ENCODE measurements around the gene CEP128.

The CEP128 gene

DNA sequence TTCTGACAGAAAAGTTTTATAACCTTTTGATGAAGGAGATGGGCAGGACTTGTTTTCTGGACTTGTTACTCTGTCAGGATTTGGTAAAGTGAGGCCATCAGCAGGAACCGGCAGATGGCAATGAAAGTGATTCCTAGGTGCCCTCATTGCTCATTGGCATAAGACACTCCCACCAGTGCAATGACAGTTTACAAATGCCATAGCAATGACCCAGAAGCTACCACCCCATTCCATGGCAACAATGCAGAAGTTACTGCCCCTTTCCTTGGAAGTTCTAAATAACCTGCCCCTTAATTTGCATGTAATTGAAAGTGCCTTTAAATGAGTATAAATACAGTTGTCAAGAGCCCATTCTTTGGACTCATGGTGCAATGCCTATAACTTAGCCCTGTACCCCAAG is 222.6 kb downstream of the CEP128 start:
- H3K9me3 ChIP-seq (ENCODE audit: low read depth, low read length) = no peaks in the 10 kb centered on the region
- no peaks in the 10 kb centered on the region for H3K36me3 ChIP-seq (ENCODE audit: insufficient read depth, low read length)
- no peak overlapping the region for H3K9ac ChIP-seq (ENCODE audit: insufficient read length)
- H3K27ac ChIP-seq = no peak overlapping the region
- H3K4me3 ChIP-seq = no peak overlapping the region
- DNase-seq (ENCODE audit: low read depth, low spot score) = no peak
- TF ChIP-seq FOXP2 (optimal IDR thresholded peaks at IDR 0.05; ENCODE audit: control extremely low read depth, extremely low read length, insufficient read depth) = no peak
- TF ChIP-seq EZH2 (IDR thresholded peaks at IDR 0.05) = no peak
- no peak for TF ChIP-seq POLR2AphosphoS5 (IDR thresholded peaks at IDR 0.05; ENCODE audit: borderline replicate concordance, low read depth, low read length)

DNA sequence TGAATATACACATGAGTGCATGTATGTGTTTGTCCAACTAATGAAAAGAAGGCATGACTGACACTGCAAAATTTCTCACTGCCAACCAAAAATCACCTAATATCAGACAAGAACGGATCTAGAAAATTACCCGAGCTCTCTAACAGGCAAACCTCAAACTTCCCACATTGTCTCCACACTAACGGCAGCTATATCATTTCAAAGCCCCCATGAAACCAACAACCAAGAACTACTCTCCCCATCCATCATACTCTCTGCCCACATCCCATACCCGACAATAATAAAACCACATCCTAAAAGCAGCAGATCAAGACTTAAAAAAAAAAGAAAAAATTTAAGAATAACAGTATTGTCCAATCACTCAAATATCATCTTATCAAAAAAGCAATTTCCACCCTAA is 227.1 kb downstream of the CEP128 start:
- H3K27ac ChIP-seq = no peak overlapping the region
- H3K4me3 ChIP-seq = no peak overlapping the region
- no peak for DNase-seq (ENCODE audit: low read depth, low spot score)
- H3K36me3 ChIP-seq (ENCODE audit: insufficient read depth, low read length) = no peaks in the 10 kb centered on the region
- no peak for TF ChIP-seq POLR2AphosphoS5 (IDR thresholded peaks at IDR 0.05; ENCODE audit: borderline replicate concordance, low read depth, low read length)
- no peak for TF ChIP-seq EZH2 (IDR thresholded peaks at IDR 0.05)
- no peak for TF ChIP-seq FOXP2 (optimal IDR thresholded peaks at IDR 0.05; ENCODE audit: control extremely low read depth, extremely low read length, insufficient read depth)
- H3K9me3 ChIP-seq (ENCODE audit: low read depth, low read length) = no peaks in the 10 kb centered on the region
- H3K9ac ChIP-seq (ENCODE audit: insufficient read length) = no peak overlapping the region

DNA sequence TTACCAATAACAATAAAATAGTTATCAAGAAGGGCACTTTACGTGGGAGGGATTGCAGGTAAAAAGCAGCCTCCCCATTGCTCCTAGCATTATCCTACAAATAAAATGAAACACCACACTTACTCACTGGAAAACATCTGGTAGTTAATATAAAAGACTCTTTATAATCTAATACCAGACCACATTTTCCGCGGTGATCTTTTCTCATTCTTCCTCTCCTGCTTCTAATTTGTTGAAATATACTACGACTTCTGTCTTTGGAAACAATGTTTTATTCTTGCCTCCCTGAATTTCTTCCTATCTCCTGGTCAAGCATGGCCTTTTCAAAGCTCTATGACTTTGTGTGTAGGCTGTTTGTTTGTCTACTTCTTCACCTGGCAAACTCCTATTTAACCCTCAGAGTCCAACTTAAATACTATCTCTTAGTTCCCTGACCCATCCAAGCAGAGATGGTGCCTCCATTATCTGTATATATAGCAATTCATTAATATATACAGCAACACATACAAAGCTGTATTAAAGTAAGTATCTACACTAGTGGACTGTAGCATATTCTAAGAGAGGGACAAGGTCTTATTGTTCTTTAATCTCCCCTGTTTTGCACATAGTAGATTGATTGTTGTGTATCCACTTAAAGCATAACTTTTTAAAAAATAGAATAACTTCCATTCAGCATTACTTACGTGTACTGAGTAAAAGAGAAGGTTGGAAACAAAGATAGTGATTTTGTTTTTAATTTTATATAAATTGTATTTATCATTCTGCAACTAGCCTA is 228.3 kb downstream of the CEP128 start:
- TF ChIP-seq EZH2 (IDR thresholded peaks at IDR 0.05) (no peak), POLR2AphosphoS5 (IDR thresholded peaks at IDR 0.05; ENCODE audit: borderline replicate concordance, low read depth, low read length) (no peak), FOXP2 (optimal IDR thresholded peaks at IDR 0.05; ENCODE audit: control extremely low read depth, extremely low read length, insufficient read depth) (no peak)
- H3K9ac ChIP-seq (ENCODE audit: insufficient read length) = no peak overlapping the region
- no peak overlapping the region for H3K4me3 ChIP-seq
- H3K9me3 ChIP-seq (ENCODE audit: low read depth, low read length) = no peaks in the 10 kb centered on the region
- no peak overlapping the region for H3K27ac ChIP-seq
- no peaks in the 10 kb centered on the region for H3K36me3 ChIP-seq (ENCODE audit: insufficient read depth, low read length)
- DNase-seq (ENCODE audit: low read depth, low spot score) = no peak

DNA sequence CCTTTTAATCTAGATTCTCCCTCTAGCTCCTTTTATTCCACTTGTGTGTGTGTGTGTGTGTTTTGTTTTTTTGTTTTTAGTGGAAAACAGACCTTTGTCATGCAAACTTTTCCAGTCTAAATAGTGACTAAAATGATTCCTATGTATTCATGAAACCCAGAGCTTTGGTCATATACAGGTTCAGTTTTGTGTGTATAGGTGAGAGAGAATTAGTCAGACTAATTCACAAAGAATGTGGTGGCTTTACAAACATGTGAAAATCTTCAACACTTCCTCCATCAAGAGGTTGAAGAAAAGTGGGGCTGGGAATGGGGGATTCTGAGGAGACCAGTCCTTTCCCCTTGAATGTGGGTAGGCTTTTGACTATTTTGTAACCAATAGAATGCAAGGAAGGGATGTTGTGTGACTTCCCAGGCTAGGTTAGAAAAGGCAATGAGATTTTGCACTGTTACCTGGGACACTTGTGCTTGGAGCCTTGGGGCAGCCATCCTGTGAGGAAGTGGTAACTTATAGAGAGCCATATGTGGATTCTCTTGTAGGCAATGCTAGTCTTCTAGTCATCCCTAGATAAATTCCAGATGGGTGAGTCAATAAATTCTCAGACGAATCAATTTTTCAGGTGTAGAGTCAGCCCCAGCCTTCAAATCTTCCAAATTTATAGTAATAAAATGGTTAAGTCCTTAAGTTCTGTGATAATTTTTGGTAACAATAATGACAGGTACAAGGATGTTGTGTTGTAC is 236.1 kb downstream of the CEP128 start:
- no peak overlapping the region for H3K9ac ChIP-seq (ENCODE audit: insufficient read length)
- H3K4me3 ChIP-seq = no peak overlapping the region
- no peaks in the 10 kb centered on the region for H3K9me3 ChIP-seq (ENCODE audit: low read depth, low read length)
- TF ChIP-seq EZH2 (IDR thresholded peaks at IDR 0.05) (no peak), FOXP2 (optimal IDR thresholded peaks at IDR 0.05; ENCODE audit: control extremely low read depth, extremely low read length, insufficient read depth) (no peak), POLR2AphosphoS5 (IDR thresholded peaks at IDR 0.05; ENCODE audit: borderline replicate concordance, low read depth, low read length) (no peak)
- H3K27ac ChIP-seq = no peak overlapping the region
- DNase-seq (ENCODE audit: low read depth, low spot score) = no peak
- H3K36me3 ChIP-seq (ENCODE audit: insufficient read depth, low read length) = no peaks in the 10 kb centered on the region

DNA sequence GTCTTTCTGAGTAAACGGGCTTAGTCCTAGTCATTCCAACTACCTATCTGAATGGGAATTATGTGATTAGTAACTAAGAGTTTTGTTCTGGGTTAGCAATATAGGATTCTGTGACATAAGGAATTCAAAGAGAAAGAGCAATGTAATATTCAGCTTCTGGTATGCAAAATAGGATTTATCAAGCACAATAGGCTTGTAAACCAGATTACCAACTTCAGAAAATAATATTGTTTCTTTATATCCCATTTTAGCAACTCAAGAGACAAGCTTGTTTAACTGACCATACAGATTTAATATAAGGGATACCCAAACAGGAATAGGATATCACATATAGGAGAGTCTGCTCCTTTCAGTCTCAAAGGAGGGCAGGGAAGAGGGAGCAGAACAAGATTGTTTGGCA is 240.9 kb downstream of the CEP128 start:
- no peak for DNase-seq (ENCODE audit: low read depth, low spot score)
- H3K27ac ChIP-seq = no peak overlapping the region
- H3K9ac ChIP-seq (ENCODE audit: insufficient read length) = no peak overlapping the region
- TF ChIP-seq FOXP2 (optimal IDR thresholded peaks at IDR 0.05; ENCODE audit: control extremely low read depth, extremely low read length, insufficient read depth) (no peak), EZH2 (IDR thresholded peaks at IDR 0.05) (no peak), POLR2AphosphoS5 (IDR thresholded peaks at IDR 0.05; ENCODE audit: borderline replicate concordance, low read depth, low read length) (no peak)
- no peak overlapping the region for H3K4me3 ChIP-seq
- H3K9me3 ChIP-seq (ENCODE audit: low read depth, low read length) = no peaks in the 10 kb centered on the region
- no peaks in the 10 kb centered on the region for H3K36me3 ChIP-seq (ENCODE audit: insufficient read depth, low read length)

DNA sequence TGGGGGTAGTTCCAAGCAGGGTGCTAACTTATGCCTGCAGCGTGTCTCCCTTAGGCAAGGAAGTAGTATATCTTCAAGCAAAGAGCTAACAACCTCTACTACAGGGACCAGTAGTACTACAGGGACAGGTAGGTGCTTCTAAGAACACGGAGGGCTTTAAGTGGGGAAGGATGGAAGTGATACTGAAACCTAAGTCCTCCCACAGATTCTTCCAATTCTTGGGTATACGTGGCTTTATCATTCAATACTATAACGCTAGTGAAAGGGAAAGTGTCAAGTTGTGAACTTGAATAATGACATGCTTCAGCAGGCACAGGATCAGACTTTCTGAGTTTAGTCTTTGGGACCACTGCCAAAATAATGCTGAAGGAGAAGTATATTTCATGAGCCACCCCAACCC is 241.7 kb downstream of the CEP128 start:
- no peaks in the 10 kb centered on the region for H3K36me3 ChIP-seq (ENCODE audit: insufficient read depth, low read length)
- H3K27ac ChIP-seq = no peak overlapping the region

DNA sequence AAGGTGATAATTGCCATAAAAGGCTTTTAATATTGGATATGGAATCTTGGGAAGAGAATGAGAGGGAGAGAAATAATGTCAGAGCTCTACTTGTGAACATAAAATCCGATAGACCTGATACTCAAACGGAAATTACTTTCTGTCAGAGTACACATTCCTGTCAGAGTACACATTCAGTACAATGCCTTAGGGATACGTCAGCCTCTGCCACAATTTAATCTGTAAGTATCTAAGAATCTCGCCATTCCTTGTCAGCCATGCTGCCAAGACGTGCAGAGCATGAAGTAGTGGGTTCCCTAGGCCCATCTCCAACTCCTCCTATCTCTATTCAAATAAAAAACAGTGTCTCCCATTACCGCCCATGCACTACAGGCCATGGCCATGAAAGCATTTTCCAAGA is 242.6 kb downstream of the CEP128 start:
- DNase-seq (ENCODE audit: low read depth, low spot score) = no peak
- no peak for TF ChIP-seq POLR2AphosphoS5 (IDR thresholded peaks at IDR 0.05; ENCODE audit: borderline replicate concordance, low read depth, low read length)
- no peak for TF ChIP-seq FOXP2 (optimal IDR thresholded peaks at IDR 0.05; ENCODE audit: control extremely low read depth, extremely low read length, insufficient read depth)
- no peak for TF ChIP-seq EZH2 (IDR thresholded peaks at IDR 0.05)

More for the DNA sequence above, 241.7 kb downstream of the CEP128 start:
- DNase-seq (ENCODE audit: low read depth, low spot score) = no peak
- no peak overlapping the region for H3K4me3 ChIP-seq
- TF ChIP-seq FOXP2 (optimal IDR thresholded peaks at IDR 0.05; ENCODE audit: control extremely low read depth, extremely low read length, insufficient read depth) (no peak), EZH2 (IDR thresholded peaks at IDR 0.05) (no peak), POLR2AphosphoS5 (IDR thresholded peaks at IDR 0.05; ENCODE audit: borderline replicate concordance, low read depth, low read length) (no peak)
- no peaks in the 10 kb centered on the region for H3K9me3 ChIP-seq (ENCODE audit: low read depth, low read length)
- no peak overlapping the region for H3K9ac ChIP-seq (ENCODE audit: insufficient read length)

DNA sequence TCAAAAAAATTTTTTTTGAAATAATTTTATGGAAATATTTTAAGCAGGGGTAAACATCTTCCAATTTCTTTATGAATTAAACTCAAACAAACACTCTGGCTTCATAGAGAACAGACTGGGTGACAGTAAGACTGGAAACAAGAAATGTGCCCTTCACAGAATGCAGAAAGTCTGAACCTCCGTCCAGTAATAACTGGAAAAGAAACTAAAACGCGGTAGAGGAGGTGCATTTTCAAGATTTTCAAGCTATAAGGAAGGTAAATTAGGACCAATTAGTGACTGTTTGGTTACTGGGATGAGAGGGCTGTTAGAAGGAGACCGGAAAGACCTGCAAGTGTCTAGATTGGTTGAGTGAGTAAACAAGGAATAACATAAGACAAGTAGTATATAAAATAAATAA is 245.7 kb downstream of the CEP128 start:
- H3K9me3 ChIP-seq (ENCODE audit: low read depth, low read length) = no peaks in the 10 kb centered on the region
- H3K9ac ChIP-seq (ENCODE audit: insufficient read length) = no peak overlapping the region
- H3K27ac ChIP-seq = no peak overlapping the region
- H3K36me3 ChIP-seq (ENCODE audit: insufficient read depth, low read length) = no peaks in the 10 kb centered on the region
- no peak for TF ChIP-seq POLR2AphosphoS5 (IDR thresholded peaks at IDR 0.05; ENCODE audit: borderline replicate concordance, low read depth, low read length)
- no peak for TF ChIP-seq FOXP2 (optimal IDR thresholded peaks at IDR 0.05; ENCODE audit: control extremely low read depth, extremely low read length, insufficient read depth)
- TF ChIP-seq EZH2 (IDR thresholded peaks at IDR 0.05) = no peak
- no peak overlapping the region for H3K4me3 ChIP-seq
- DNase-seq (ENCODE audit: low read depth, low spot score) = no peak

More for the DNA sequence above, 242.6 kb downstream of the CEP128 start:
- H3K9ac ChIP-seq (ENCODE audit: insufficient read length) = no peak overlapping the region
- H3K4me3 ChIP-seq = no peak overlapping the region
- no peak overlapping the region for H3K27ac ChIP-seq
- no peaks in the 10 kb centered on the region for H3K9me3 ChIP-seq (ENCODE audit: low read depth, low read length)
- no peaks in the 10 kb centered on the region for H3K36me3 ChIP-seq (ENCODE audit: insufficient read depth, low read length)
